K562 (cell line): ENCODE results near the gene MYL12B. TPM values are rescaled to one million over a fixed set of nuclear protein-coding genes. Genes with fewer than 3 reads are reported as not detected.

Source experiments
- CBFA2T2 ChIP-seq: fragments of 450-650 bp; conservative IDR thresholded peaks from 2 replicates; pipeline ENCODE4 v1.6.1; 2017; ENCODE audit warnings: mild to moderate bottlenecking
- CGGBP1 ChIP-seq: fragments of 250-450 bp; sonication (Bioruptor Pico); IDR thresholded peaks from 2 replicates; pipeline ENCODE4 v1.9.0; 2021; ENCODE audit warnings: mild to moderate bottlenecking
- COPS2 ChIP-seq: fragments of 450-650 bp; conservative IDR thresholded peaks from 2 replicates; pipeline ENCODE4 v1.6.1; 2016; ENCODE audit warnings: mild to moderate bottlenecking, moderate library complexity
- HNRNPUL1 ChIP-seq: fragments of 200-400 bp; formaldehyde crosslinking; IDR thresholded peaks from 2 replicates; pipeline ENCODE4 v1.6.1; 2017; ENCODE audit warnings: low read length
- MAFK ChIP-seq: IDR thresholded peaks from 2 replicates; pipeline ENCODE4 v1.6.1; 2011; ENCODE audit warnings: low read length, improper control_type of control experiment
- POLR2H ChIP-seq: IDR thresholded peaks from 2 replicates; pipeline ENCODE4 v1.6.1; 2016; ENCODE audit warnings: missing genetic modification characterization, low read depth, mild to moderate bottlenecking, control low read depth, missing compliant biosample characterization, moderate library complexity
- POU5F1 ChIP-seq: fragments of 150-350 bp; IDR thresholded peaks from 2 replicates; pipeline ENCODE4 v1.6.1; 2014; ENCODE audit warnings: borderline replicate concordance, low read length, low read depth, mild to moderate bottlenecking; ENCODE audit not compliant: partially characterized antibody
- RBM14 ChIP-seq: fragments of 200-400 bp; formaldehyde crosslinking; IDR thresholded peaks from 2 replicates; pipeline ENCODE4 v1.6.1; 2018; ENCODE audit warnings: low read depth, mild to moderate bottlenecking, low read length, moderate library complexity, borderline replicate concordance; ENCODE audit not compliant: insufficient read depth
- RBM25 ChIP-seq: fragments of 200-400 bp; formaldehyde crosslinking; IDR thresholded peaks from 2 replicates; pipeline ENCODE4 v1.6.1; 2018; ENCODE audit warnings: low read length, low read depth, moderate library complexity; ENCODE audit not compliant: severe bottlenecking
- SP2 ChIP-seq: IDR thresholded peaks from 2 replicates; pipeline ENCODE4 v1.6.1; 2011; ENCODE audit warnings: mild to moderate bottlenecking, low read depth, low read length, moderate library complexity; ENCODE audit not compliant: poor library complexity, severe bottlenecking; ENCODE audit errors: extremely low read depth
- ZBTB8A ChIP-seq: fragments of 450-650 bp; IDR thresholded peaks from 2 replicates; pipeline ENCODE4 v1.6.1; 2018; ENCODE audit warnings: mild to moderate bottlenecking, moderate library complexity; ENCODE audit not compliant: partially characterized antibody
- ZNF184 ChIP-seq: sonication (generic); formaldehyde crosslinking; IDR thresholded peaks from 2 replicates; pipeline ENCODE4 v1.5.0; 2020; ENCODE audit warnings: missing genetic modification reagents
- ZNF23 ChIP-seq: fragments of 250-450 bp; sonication (Bioruptor Pico); IDR thresholded peaks from 2 replicates; pipeline ENCODE4 v1.4.0; 2020; ENCODE audit warnings: mild to moderate bottlenecking
- ZNF717 ChIP-seq: fragments of 250-450 bp; sonication (Bioruptor Pico); IDR thresholded peaks from 2 replicates; pipeline ENCODE4 v1.5.0; 2021
- polyA plus RNA-seq, 8 experiments: library from polyadenylated mRNA; depleted of rRNA in 4 of 8; stranded (reverse) in 5 of 8; unstranded in 3 of 8; fragments of >200 nt; fragmentation: Nextera tagmentation in 2 of 8; fragmentation: Illumina TruSeq in 1 of 8; extraction: Ambion mirVana in 2 of 8; extraction: Trizol in 1 of 8; gene quantifications; 2 replicates each; pipeline versions ENCODE4 v1.2.1 to v1.2.3, GENCODE V29; 2011 to 2014; ENCODE audit warnings: inconsistent platforms in 1 of 8, missing spikeins in 1 of 8
- total RNA-seq, 7 experiments: library from RNA; depleted of rRNA in 6 of 7; stranded (reverse); fragments of >200 nt in 6 of 7; fragmentation: Illumina TruSeq in 2 of 7; extraction: Trizol in 2 of 7; gene quantifications; 2 replicates each; pipeline versions ENCODE4 v1.2.1 to v1.2.3, GENCODE V29; 2011 to 2021; ENCODE audit warnings: low replicate concordance in 1 of 7
- TF ChIP-seq, protein P1 (sequence below), 2 experiments: fragments of 450-650 bp in 1 of 2; sonication (generic) in 1 of 2; formaldehyde crosslinking in 1 of 2; IDR thresholded peaks in 1 of 2; conservative IDR thresholded peaks in 1 of 2; 2 replicates each; pipeline versions ENCODE4 v1.6.1 to v1.8.1; 2016 to 2023; ENCODE audit warnings: mild to moderate bottlenecking in 2 of 2, moderate library complexity in 2 of 2, inconsistent platforms in 1 of 2, missing genetic modification reagents in 1 of 2
- TF ChIP-seq, protein P2 (sequence below): sonication (generic); formaldehyde crosslinking; IDR thresholded peaks from 2 replicates; pipeline ENCODE4 v1.8.1; 2022; ENCODE audit warnings: missing genetic modification reagents
- TF ChIP-seq, protein P3 (sequence below): fragments of 200-800 bp; sonication (Bioruptor generic); IDR thresholded peaks from 2 replicates; pipeline ENCODE4 v1.6.1; 2016; ENCODE audit warnings: missing genetic modification characterization, missing compliant biosample characterization
- TF ChIP-seq, protein P4 (sequence below): conservative IDR thresholded peaks from 2 replicates; pipeline ENCODE4 v1.6.1; 2011; ENCODE audit warnings: low read depth, mild to moderate bottlenecking, low read length; ENCODE audit not compliant: control insufficient read depth

Gene MYL12B
- total and polyA plus RNA-seq, 9 of the 15 experiments (the other 6 are each of a cell fraction or from before 2014, with no cell fraction given) = 220 to 995 (median 463) TPM

DNA sequence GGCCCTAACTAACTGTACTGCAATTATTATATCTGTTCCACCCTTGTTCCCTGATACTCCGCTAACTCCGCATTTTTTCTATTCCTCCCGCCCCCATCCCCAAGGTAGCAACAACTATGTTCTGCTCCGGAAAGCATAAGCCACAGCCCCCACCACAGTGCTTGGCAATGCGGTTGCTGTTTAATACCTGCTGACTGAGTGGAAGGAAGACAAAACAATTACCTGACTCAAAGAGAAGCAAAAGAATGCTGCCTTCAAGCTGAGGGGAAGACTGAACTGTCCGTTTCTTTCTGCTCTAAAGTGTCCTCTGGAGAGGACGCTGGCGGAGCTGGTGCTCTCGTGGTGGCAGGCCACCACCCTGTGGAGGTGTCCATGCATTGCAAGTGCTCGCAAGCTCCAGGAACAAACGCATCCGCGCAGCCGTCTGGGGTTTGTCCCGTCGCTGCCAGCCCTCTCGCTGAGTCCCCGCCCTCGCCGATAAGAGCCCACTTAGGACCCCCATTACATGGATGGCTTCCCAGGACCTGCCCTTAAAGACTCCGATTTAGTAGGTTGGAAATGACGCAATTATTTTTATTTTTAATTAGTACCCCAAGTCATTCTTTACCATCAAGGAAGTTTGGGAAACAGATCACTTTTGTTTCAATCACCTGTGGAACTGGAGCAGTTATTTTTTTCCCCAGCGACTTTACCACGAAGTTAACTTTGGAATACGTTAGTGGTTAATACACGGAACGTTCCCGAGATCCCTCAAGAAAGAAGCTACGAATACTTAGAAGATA, 15.9 kb upstream of the MYL12B start (continued):
- TF ChIP-seq, protein P1, sequence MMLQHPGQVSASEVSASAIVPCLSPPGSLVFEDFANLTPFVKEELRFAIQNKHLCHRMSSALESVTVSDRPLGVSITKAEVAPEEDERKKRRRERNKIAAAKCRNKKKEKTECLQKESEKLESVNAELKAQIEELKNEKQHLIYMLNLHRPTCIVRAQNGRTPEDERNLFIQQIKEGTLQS (IDR thresholded peaks at IDR 0.05) = no peak
- TF ChIP-seq, protein P1 (CRISPR knock-in tag; conservative IDR thresholded peaks at IDR 0.05) = peak; percentile 28; the same call in 1 of the 2 replicates
- TF ChIP-seq, protein P2, sequence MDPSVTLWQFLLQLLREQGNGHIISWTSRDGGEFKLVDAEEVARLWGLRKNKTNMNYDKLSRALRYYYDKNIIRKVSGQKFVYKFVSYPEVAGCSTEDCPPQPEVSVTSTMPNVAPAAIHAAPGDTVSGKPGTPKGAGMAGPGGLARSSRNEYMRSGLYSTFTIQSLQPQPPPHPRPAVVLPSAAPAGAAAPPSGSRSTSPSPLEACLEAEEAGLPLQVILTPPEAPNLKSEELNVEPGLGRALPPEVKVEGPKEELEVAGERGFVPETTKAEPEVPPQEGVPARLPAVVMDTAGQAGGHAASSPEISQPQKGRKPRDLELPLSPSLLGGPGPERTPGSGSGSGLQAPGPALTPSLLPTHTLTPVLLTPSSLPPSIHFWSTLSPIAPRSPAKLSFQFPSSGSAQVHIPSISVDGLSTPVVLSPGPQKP (CRISPR knock-in tag) = no peak
- no peak for TF ChIP-seq POU5F1
- TF ChIP-seq RBM14 = no peak
- no peak for TF ChIP-seq ZNF184
- no peak for TF ChIP-seq ZNF717 (CRISPR knock-in tag)
- TF ChIP-seq ZBTB8A = no peak
- no peak for TF ChIP-seq SP2
- TF ChIP-seq, protein P3, sequence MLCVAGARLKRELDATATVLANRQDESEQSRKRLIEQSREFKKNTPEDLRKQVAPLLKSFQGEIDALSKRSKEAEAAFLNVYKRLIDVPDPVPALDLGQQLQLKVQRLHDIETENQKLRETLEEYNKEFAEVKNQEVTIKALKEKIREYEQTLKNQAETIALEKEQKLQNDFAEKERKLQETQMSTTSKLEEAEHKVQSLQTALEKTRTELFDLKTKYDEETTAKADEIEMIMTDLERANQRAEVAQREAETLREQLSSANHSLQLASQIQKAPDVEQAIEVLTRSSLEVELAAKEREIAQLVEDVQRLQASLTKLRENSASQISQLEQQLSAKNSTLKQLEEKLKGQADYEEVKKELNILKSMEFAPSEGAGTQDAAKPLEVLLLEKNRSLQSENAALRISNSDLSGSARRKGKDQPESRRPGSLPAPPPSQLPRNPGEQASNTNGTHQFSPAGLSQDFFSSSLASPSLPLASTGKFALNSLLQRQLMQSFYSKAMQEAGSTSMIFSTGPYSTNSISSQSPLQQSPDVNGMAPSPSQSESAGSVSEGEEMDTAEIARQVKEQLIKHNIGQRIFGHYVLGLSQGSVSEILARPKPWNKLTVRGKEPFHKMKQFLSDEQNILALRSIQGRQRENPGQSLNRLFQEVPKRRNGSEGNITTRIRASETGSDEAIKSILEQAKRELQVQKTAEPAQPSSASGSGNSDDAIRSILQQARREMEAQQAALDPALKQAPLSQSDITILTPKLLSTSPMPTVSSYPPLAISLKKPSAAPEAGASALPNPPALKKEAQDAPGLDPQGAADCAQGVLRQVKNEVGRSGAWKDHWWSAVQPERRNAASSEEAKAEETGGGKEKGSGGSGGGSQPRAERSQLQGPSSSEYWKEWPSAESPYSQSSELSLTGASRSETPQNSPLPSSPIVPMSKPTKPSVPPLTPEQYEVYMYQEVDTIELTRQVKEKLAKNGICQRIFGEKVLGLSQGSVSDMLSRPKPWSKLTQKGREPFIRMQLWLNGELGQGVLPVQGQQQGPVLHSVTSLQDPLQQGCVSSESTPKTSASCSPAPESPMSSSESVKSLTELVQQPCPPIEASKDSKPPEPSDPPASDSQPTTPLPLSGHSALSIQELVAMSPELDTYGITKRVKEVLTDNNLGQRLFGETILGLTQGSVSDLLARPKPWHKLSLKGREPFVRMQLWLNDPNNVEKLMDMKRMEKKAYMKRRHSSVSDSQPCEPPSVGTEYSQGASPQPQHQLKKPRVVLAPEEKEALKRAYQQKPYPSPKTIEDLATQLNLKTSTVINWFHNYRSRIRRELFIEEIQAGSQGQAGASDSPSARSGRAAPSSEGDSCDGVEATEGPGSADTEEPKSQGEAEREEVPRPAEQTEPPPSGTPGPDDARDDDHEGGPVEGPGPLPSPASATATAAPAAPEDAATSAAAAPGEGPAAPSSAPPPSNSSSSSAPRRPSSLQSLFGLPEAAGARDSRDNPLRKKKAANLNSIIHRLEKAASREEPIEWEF (CRISPR knock-in tag) = 0 out of 2 replicates have a peak, but pooled peaks have one; percentile 37
- no peak for TF ChIP-seq COPS2
- peak; percentile 64; the same call in 1 of the 2 replicates for TF ChIP-seq HNRNPUL1
- no peak for TF ChIP-seq CBFA2T2
- no peak for TF ChIP-seq ZNF23
- peak; percentile 16; the same call in 1 of the 2 replicates for TF ChIP-seq MAFK
- no peak for TF ChIP-seq CGGBP1 (CRISPR knock-in tag)
- TF ChIP-seq POLR2H = no peak
- no peak for TF ChIP-seq RBM25
- TF ChIP-seq, protein P4, sequence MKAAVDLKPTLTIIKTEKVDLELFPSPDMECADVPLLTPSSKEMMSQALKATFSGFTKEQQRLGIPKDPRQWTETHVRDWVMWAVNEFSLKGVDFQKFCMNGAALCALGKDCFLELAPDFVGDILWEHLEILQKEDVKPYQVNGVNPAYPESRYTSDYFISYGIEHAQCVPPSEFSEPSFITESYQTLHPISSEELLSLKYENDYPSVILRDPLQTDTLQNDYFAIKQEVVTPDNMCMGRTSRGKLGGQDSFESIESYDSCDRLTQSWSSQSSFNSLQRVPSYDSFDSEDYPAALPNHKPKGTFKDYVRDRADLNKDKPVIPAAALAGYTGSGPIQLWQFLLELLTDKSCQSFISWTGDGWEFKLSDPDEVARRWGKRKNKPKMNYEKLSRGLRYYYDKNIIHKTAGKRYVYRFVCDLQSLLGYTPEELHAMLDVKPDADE = no peak
